Uterus (tissue), 4 donors: ENCODE data around the gene SPATA9. TPM values are rescaled to one million over a fixed set of nuclear protein-coding genes. Genes with fewer than 3 reads are reported as not detected.
"Not testable (repeated sequence)": the region's sequence is repeated elsewhere in the genome, so short reads cannot be mapped to it uniquely, and the experiment has no call there.

Source experiments
- DNase-seq, 2 donors: peaks; one replicate each; pipeline ENCODE4 v3.0.0-alpha.2; 2019 to 2020
- H3K27ac ChIP-seq, 2 donors: fragments of 200-600 bp; sonication (generic); 1 replicate in 1 of 2; 2 replicates in 1 of 2; pipeline ENCODE4 v1.5.1; 2016 to 2018
- H3K27me3 ChIP-seq, 2 donors: fragments of 200-600 bp; sonication (generic); one replicate each; pipeline ENCODE4 v1.5.1; 2018 to 2019; ENCODE audit warnings: control low read depth in 1 of 2
- H3K36me3 ChIP-seq, 2 donors: fragments of 200-600 bp; sonication (generic); one replicate each; pipeline ENCODE4 v1.5.1; 2019; ENCODE audit warnings: control low read depth in 1 of 2
- H3K4me1 ChIP-seq, 2 donors: fragments of 200-600 bp; sonication (generic); one replicate each; pipeline ENCODE4 v1.5.1; 2018 to 2019; ENCODE audit warnings: control low read depth in 1 of 2
- H3K4me3 ChIP-seq, 2 donors: fragments of 200-600 bp; sonication (generic); 1 replicate in 1 of 2; 2 replicates in 1 of 2; pipeline ENCODE4 v1.5.1; 2018 to 2019; ENCODE audit warnings: mild to moderate bottlenecking in 1 of 2
- H3K9me3 ChIP-seq, 2 donors: fragments of 200-600 bp; sonication (generic); one replicate each; pipeline ENCODE4 v1.5.1; 2019; ENCODE audit warnings: control low read depth in 1 of 2
- CTCF ChIP-seq, 4 experiments: fragments of 200-600 bp in 2 of 4; fragments of 450-650 bp in 2 of 4; sonication (generic) in 2 of 4; IDR thresholded peaks; one replicate each; pipeline ENCODE4 v1.5.1; 2016 to 2019; ENCODE audit warnings: antibody characterized with exemption in 4 of 4, mild to moderate bottlenecking in 2 of 4, moderate library complexity in 1 of 4
- POLR2A ChIP-seq, 2 donors: fragments of 450-650 bp; IDR thresholded peaks; one replicate each; pipeline ENCODE4 v1.6.1; 2016; ENCODE audit warnings: antibody characterized with exemption in 2 of 2, mild to moderate bottlenecking in 1 of 2, moderate library complexity in 1 of 2
- intact Hi-C: fragments of 100-400 bp; cut with DNase I; formaldehyde crosslinking; loops from one replicate; pipeline ENCODE4 v1.15.1; 2023; ENCODE audit warnings: low total_unique reads
- total RNA-seq, 4 donors: library from RNA; depleted of rRNA in 3 of 4; stranded (reverse); fragments of >200 nt in 3 of 4; gene quantifications; one replicate each; pipeline versions ENCODE4 v1.1.0 to v1.2.4, GENCODE V29; 2014 to 2023
- donor health status: DM: yes; HTN: yes; CAD: no.

Gene SPATA9
- total RNA-seq, 4 donors from 2014 or later: 0.34 to 1.6 TPM; not detected in 2

DNA sequence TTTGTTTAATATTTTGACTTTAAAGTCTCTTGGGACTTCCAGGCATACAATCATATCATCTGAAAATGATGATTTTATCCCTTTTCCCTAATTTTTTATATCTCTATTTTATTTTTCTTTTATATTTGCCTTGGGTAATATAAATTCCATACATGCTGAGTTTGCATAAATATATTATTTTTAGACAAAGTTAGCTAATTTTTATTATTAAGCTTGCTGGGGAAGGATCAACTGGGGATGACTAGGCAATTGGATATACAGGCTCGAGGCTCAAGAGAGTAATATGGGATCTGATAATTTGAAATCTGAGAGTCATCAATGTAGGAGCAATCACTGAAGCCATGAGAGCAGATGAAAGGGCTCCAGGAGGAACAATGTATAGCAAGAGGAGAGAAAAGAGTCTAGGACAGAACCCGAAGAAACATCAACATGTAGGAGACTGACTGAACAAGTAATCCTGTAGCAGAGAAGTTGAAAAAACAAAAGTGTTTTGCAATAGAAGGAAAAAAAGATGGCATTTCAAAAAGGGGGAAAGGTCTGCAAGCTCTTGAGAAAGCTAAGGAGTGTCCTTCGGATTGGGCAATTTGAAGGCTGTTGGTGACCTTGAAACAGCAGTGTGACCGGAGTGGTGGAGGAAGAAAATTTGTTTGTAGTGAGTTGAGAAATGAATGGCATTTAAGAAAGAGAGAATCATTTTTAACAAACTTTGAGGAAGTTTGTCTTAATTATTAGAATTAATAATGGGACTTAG lies 31.3 kb upstream of the SPATA9 start:
- TF ChIP-seq POLR2A (IDR thresholded peaks at IDR 0.05) (no peak), CTCF (IDR thresholded peaks at IDR 0.05) (no peak)
- no peaks in the 10 kb centered on the region for H3K4me1 ChIP-seq
- no peaks in the 10 kb centered on the region for H3K36me3 ChIP-seq
- no peak for DNase-seq
- no peak overlapping the region for H3K27ac ChIP-seq
- no peak overlapping the region for H3K4me3 ChIP-seq
- intact Hi-C loops: no loop called here
- H3K9me3 ChIP-seq: no peaks in the 10 kb centered on the region
- no peaks in the 10 kb centered on the region for H3K27me3 ChIP-seq

DNA sequence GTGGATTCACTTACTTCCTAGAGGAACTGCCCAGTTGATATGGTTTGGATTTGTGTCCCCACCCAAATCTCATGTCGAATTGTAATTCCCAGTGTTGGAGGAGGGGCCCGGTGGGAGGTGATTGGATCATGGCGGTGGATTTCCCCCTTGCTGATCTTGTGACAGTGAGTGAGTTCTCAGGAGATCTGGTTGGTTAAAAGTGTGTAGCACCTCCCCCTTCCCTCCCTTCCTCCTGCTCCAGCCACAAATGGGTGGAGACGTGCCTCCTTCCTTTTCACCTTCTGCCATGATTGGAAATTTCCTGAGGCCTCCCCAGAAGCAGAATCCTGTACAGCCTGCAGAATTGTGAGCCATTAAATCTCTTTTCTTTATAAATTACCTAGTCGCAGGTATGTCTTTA lies 30.5 kb upstream of the SPATA9 start:
- H3K36me3 ChIP-seq, DNase-seq: not testable (repeated sequence)

DNA sequence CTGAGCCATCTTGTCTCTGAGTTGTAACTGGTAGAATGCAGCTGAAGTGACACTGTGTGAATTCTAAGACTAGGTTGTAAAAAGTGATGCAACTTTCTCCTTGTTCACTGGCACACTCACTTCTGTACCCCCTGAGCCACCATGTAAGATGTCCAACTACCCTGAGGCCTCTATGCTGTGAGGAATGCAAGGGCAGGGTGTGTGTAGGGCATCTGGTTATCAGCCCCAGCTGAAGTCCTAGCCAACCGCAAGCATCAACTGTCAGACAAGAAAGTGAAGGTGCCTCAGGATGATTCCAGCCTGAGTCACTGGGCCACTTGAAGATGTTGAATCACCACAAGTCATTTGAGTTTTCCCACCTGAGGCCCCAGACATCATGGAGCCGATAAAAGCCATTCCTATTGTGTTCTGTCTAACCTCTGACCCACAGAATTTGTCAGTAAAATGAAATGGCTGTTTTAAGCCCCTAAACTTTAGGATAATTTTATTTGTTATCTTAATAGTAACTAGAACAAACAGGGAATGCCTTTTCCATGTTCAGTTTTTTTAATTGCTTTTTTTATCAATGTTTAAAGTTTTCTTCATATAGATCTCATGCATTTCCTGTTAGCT lies 29.7 kb upstream of the SPATA9 start:
- Histone ChIP-seq H3K4me1 (no peaks in the 10 kb centered on the region), H3K27ac (no peak overlapping the region), H3K4me3 (no peak overlapping the region), H3K27me3 (no peaks in the 10 kb centered on the region), H3K36me3 (no peaks in the 10 kb centered on the region), H3K9me3 (no peaks in the 10 kb centered on the region)
- TF ChIP-seq CTCF (IDR thresholded peaks at IDR 0.05): no peak
- no peak for DNase-seq
- intact Hi-C loops: no loop called here

More for the DNA sequence above, 30.5 kb upstream of the SPATA9 start:
- H3K27me3 ChIP-seq, H3K27ac ChIP-seq, H3K9me3 ChIP-seq, intact Hi-C loops, H3K4me1 ChIP-seq, H3K4me3 ChIP-seq: not testable (repeated sequence)

GRCh38 chr5:95711501-95712346 lies 28.9 kb upstream of the SPATA9 start:
- Histone ChIP-seq H3K27ac (peak overlapping the region in 1 of 2 donors; percentile 48), H3K36me3 (no peaks in the 10 kb centered on the region), H3K27me3 (no peaks in the 10 kb centered on the region), H3K9me3 (no peaks in the 10 kb centered on the region), H3K4me1 (no peaks in the 10 kb centered on the region), H3K4me3 (no peak overlapping the region)
- no peak for TF ChIP-seq CTCF (IDR thresholded peaks at IDR 0.05)
- no peak for TF ChIP-seq POLR2A (IDR thresholded peaks at IDR 0.05)
- intact Hi-C loops: no loop called here
- DNase-seq: no peak

- H3K36me3 ChIP-seq, H3K4me1 ChIP-seq, H3K9me3 ChIP-seq, H3K27me3 ChIP-seq, intact Hi-C loops: not testable (repeated sequence)
- Histone ChIP-seq H3K27ac (peak overlapping the region in 1 of 2 donors; percentile 48), H3K4me3 (peak overlapping the region in 1 of 2 donors; percentile 23)
- DNase-seq: peak; percentile 29 to 40
Measured at GRCh38 chr5:95710651-95711500, 28.1 kb upstream of the SPATA9 start.
